Smooth muscle cell (in vitro differentiated cells): ENCODE results near the gene GALNT9. TPM values are rescaled to one million over a fixed set of nuclear protein-coding genes. Genes with fewer than 3 reads are reported as not detected.

ENCODE experiments used
- DNase-seq: peaks from one replicate; lab custom pipeline; 2025; ENCODE audit not compliant: unreplicated experiment; lab: John Stamatoyannopoulos, UW
- H2AFZ ChIP-seq: fragments of 200-600 bp; sonication (generic); 2 replicates; pipeline ENCODE4 v1.6.0; 2016; ENCODE audit warnings: antibody characterized with exemption, low read depth, mild to moderate bottlenecking
- H3F3A ChIP-seq: fragments of 200-600 bp; sonication (generic); 2 replicates; pipeline ENCODE4 v1.6.0; 2017; ENCODE audit warnings: antibody characterized with exemption, low read depth
- H3K27ac ChIP-seq: fragments of 200-600 bp; sonication (generic); 2 replicates; pipeline ENCODE4 v1.5.1; 2016; ENCODE audit warnings: low read depth, mild to moderate bottlenecking
- H3K27me3 ChIP-seq: fragments of 200-600 bp; sonication (generic); 2 replicates; pipeline ENCODE4 v1.6.1; 2016; ENCODE audit warnings: low read depth, mild to moderate bottlenecking
- H3K36me3 ChIP-seq: fragments of 200-600 bp; sonication (generic); 2 replicates; pipeline ENCODE4 v1.5.1; 2016; ENCODE audit warnings: low read depth
- H3K4me1 ChIP-seq: fragments of 200-600 bp; sonication (generic); 2 replicates; pipeline ENCODE4 v1.5.1; 2016; ENCODE audit warnings: low read depth
- H3K4me2 ChIP-seq: fragments of 200-600 bp; sonication (generic); 2 replicates; pipeline ENCODE4 v1.6.0; 2016; ENCODE audit warnings: mild to moderate bottlenecking
- H3K4me3 ChIP-seq: fragments of 200-600 bp; sonication (generic); 2 replicates; pipeline ENCODE4 v1.5.1; 2016; ENCODE audit warnings: mild to moderate bottlenecking
- H3K79me2 ChIP-seq: fragments of 200-600 bp; sonication (generic); 2 replicates; pipeline ENCODE4 v1.6.0; 2016; ENCODE audit warnings: low read depth, mild to moderate bottlenecking
- H3K9ac ChIP-seq: fragments of 200-600 bp; sonication (generic); 2 replicates; pipeline ENCODE4 v1.6.0; 2016; ENCODE audit warnings: low read depth
- H3K9me3 ChIP-seq: fragments of 200-600 bp; sonication (generic); replicated peaks from 2 replicates; pipeline ENCODE4 v1.5.1; 2016; ENCODE audit warnings: low read depth
- H4K20me1 ChIP-seq: fragments of 200-600 bp; sonication (generic); 2 replicates; pipeline ENCODE4 v1.6.0; 2016; ENCODE audit warnings: low read depth
- WGBS: methylation state at CpG from one replicate; pipeline ENCODE4 v1.1.7; 2016; ENCODE audit warnings: low lambda C conversion rate; 5-methylcytosine and 5-hydroxymethylcytosine counted together
- polyA plus RNA-seq: library from polyadenylated mRNA; unstranded; fragments of >200 nt; fragmentation: Nextera tagmentation; extraction: Ambion mirVana; gene quantifications from 2 replicates; pipeline ENCODE4 v1.2.1, GENCODE V29; 2016
- total RNA-seq: library from RNA; depleted of rRNA; stranded (reverse); fragments of >200 nt; gene quantifications from 2 replicates; pipeline ENCODE4 v1.2.3, GENCODE V29; 2014
- TF ChIP-seq, protein P1 (sequence below): fragments of 200-600 bp; sonication (generic); IDR thresholded peaks from 2 replicates; pipeline ENCODE4 v1.5.1; 2017; ENCODE audit warnings: borderline replicate concordance, mild to moderate bottlenecking, antibody characterized with exemption; ENCODE audit not compliant: insufficient read depth, poor library complexity, severe bottlenecking

GALNT9 gene
- total and polyA plus RNA-seq, 2 experiments from 2014 or later, result 1.1 TPM; not detected in 1

DNA sequence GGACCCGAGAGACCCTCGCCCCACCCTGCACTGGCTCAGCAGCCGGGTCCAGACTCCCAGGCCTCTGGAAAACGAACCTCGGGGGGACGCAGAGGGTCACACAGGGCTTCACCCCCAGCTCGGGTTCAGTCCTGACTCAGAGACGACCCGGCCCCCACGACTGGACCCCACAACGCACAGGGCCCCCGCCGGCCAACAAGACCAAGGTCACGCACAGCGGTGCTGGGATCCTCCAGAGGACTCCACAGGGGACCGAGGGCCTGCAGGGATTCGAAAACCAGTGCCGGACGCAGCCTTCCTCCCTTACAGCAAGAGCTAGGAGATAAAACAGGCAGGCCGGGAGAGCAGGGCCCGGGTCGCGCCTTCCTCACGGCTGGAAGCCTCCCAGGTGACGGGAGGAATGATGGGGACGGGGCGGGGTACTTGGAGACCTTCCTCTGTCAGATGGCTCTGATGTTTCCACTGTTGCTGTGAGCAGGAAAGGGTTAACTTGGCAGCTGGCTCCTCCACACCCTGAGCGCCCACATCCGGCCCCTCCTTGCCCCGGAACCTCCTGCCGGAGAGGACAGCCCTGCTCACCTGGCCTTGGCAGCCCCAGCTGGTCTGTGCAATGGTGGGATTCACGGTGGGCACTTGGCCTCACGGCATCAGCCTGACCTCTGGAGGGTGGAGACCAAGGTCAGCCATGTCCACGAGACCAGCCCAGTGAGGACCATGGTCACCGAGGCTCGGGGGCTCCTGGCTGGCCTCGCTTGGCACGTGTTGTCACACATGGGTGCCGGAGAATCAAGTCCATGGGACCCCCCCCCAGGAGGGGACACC is 46.2 kb downstream of the GALNT9 start:
- H3K9ac ChIP-seq, result no peak overlapping the region
- DNase-seq, result no peak
- H3K4me1 ChIP-seq, result no peaks in the 10 kb centered on the region
- H3K27ac ChIP-seq, result no peak overlapping the region
- no peak overlapping the region for H3K4me2 ChIP-seq
- WGBS, result 68% methylated on average over 39 of the region's 39 CpGs
- no peaks in the 10 kb centered on the region for H3F3A ChIP-seq
- H3K36me3 ChIP-seq, result no peaks in the 10 kb centered on the region
- no peak overlapping the region for H2AFZ ChIP-seq
- peaks cover 7% of the 10 kb centered on the region for H3K27me3 ChIP-seq
- H4K20me1 ChIP-seq, result no peaks in the 10 kb centered on the region
- TF ChIP-seq, protein P1, sequence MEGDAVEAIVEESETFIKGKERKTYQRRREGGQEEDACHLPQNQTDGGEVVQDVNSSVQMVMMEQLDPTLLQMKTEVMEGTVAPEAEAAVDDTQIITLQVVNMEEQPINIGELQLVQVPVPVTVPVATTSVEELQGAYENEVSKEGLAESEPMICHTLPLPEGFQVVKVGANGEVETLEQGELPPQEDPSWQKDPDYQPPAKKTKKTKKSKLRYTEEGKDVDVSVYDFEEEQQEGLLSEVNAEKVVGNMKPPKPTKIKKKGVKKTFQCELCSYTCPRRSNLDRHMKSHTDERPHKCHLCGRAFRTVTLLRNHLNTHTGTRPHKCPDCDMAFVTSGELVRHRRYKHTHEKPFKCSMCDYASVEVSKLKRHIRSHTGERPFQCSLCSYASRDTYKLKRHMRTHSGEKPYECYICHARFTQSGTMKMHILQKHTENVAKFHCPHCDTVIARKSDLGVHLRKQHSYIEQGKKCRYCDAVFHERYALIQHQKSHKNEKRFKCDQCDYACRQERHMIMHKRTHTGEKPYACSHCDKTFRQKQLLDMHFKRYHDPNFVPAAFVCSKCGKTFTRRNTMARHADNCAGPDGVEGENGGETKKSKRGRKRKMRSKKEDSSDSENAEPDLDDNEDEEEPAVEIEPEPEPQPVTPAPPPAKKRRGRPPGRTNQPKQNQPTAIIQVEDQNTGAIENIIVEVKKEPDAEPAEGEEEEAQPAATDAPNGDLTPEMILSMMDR, result no peak
- H3K4me3 ChIP-seq, result no peak overlapping the region
- H3K79me2 ChIP-seq, result no peaks in the 10 kb centered on the region
- no peaks in the 10 kb centered on the region for H3K9me3 ChIP-seq

DNA sequence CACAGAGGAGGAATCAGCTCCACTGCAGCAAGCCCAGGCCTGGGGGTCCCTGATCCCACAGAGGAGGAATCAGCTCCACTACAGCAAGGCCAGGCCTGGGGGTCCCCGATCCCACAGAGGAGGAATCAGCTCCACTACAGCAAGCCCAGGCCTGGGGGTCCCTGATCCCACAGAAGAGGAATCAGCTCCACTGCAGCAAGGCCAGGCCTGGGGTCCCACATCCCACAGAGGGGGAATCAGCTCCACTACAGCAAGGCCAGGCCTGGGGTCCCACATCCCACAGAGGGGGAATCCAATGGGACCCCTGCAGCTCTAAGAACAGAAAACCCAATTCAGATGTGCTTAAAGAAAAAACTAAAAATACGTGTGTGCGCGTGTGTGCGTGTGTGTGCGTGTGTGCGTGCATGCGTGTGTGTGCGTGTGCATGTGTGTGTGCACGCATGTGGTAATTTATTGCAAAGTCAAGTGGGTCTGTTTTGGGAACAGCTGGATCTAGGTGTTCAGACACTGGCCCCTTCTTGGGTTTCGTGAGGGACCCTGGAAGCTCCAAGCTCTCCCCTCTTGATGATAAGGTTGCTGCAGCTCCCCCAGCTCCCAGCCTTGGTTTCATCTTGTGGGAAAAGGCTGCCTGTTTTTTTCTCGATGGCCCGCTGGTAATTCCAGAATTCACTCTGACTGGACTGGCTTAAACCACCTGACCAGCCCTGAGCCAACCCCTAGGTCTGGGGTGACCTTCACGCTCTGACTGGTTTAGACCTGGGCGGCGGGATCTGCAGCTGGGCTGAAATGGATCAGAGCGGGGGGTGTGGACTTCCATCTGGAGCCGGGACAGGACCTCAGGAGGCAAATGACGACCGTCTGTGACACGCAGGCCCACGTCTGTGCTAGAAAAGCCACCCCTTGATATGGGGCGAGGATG is 47.1 kb downstream of the GALNT9 start:
- no peak overlapping the region for H2AFZ ChIP-seq
- no peak overlapping the region for H3K4me3 ChIP-seq
- TF ChIP-seq, protein P1, result no peak
- H3K79me2 ChIP-seq, result no peaks in the 10 kb centered on the region
- no peaks in the 10 kb centered on the region for H3K36me3 ChIP-seq
- no peak overlapping the region for H3K9ac ChIP-seq
- no peak for DNase-seq
- H4K20me1 ChIP-seq, result no peaks in the 10 kb centered on the region
- no peaks in the 10 kb centered on the region for H3K9me3 ChIP-seq
- WGBS, result 89% methylated on average over 23 of the region's 23 CpGs
- H3F3A ChIP-seq, result no peaks in the 10 kb centered on the region
- no peak overlapping the region for H3K27ac ChIP-seq
- H3K4me1 ChIP-seq, result no peaks in the 10 kb centered on the region
- H3K4me2 ChIP-seq, result no peak overlapping the region
- H3K27me3 ChIP-seq, result peaks cover 7% of the 10 kb centered on the region

DNA sequence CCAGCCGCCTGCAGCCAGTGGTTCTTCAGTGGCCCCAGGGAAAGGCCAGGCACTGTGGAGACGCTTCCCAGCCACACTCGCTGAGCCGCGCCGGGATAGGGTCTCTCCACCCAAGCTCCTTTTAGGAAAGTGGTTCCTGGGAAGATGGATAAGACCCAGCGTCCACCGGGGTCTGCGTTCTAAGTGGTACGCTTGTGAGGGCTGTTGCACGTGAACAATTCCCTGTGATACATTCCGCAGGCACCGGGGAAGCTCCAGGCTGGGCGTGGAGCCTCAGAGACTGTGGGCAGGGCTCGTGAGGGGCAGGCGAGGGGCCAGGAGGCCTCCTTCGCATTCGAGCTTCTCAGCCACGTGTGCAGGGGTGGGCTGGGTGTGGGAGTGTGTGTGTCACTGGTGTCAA is 48.4 kb downstream of the GALNT9 start:
- Histone ChIP-seq H4K20me1 (no peaks in the 10 kb centered on the region), H3F3A (no peaks in the 10 kb centered on the region), H3K9ac (no peak overlapping the region), H3K36me3 (no peaks in the 10 kb centered on the region), H3K4me3 (no peak overlapping the region), H3K27me3 (peaks cover 7% of the 10 kb centered on the region), H3K79me2 (no peaks in the 10 kb centered on the region), H3K9me3 (no peaks in the 10 kb centered on the region), H3K4me1 (no peaks in the 10 kb centered on the region), H3K4me2 (no peak overlapping the region), H3K27ac (no peak overlapping the region), H2AFZ (no peak overlapping the region)
- no peak for DNase-seq
- WGBS, result 81% methylated on average over 19 of the region's 19 CpGs
- TF ChIP-seq, protein P1, result no peak
